ENCODE measurements around the gene PEG3. TPM values are rescaled to one million over a fixed set of nuclear protein-coding genes. Genes with fewer than 3 reads are reported as not detected.

The PEG3 gene
- total and polyA plus RNA-seq, 10 of the 15 experiments (the other 5 are each of a cell fraction or from before 2014, with no cell fraction given): 0.03 to 0.33 TPM; not detected in 8

DNA sequence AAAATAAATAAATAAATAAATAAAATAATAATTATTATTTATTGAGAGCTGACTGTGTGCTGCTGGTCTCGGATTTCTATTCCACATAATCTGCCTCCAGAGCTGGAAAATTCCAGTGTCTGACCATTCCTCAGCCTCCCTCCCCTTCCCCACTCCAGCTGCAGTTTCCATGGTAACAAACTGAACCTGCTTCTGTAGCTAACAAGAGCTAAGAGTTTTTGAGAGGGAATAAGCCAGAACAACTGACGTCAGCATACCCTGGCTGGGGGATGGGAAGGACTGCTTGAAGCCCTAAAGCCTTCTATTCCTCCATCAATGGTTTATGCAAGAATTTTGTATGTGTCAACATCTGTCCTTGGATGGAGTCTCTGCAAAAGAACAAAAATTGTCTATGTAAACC, 26.0 kb upstream of the PEG3 start:
- in situ Hi-C loops (cut with MboI): no loop called here
- POLR2A ChIA-PET: no interaction called here
- no peaks in the 10 kb centered on the region for H3K4me1 ChIP-seq (ENCODE audit: control insufficient read depth, insufficient read depth, low read length)
- no TSS peak for BruUV-seq (replicated peaks)
- H3K27ac ChIP-seq (ENCODE audit: control insufficient read depth, insufficient read depth): no peak overlapping the region
- RAD21 ChIA-PET (ENCODE audit: unreplicated experiment): no interaction called here
- WGBS (ENCODE audit: insufficient coverage, insufficient replicate concordance, low lambda C conversion rate, missing lambda C conversion rate): 0% methylated on average over 2 of the region's 2 CpGs
- H3K27me3 ChIP-seq (replicated peaks in 1 of 2; ENCODE audit: control insufficient read depth in 2 of 2, insufficient read depth in 2 of 2, low read length in 1 of 2): no peaks in the 10 kb centered on the region
- SMC1A ChIA-PET (ENCODE audit: uncharacterized antibody, unreplicated experiment): no interaction called here
- CTCF ChIA-PET: no interaction called here
- TF ChIP-seq SREBF1 (IDR thresholded peaks at IDR 0.05; ENCODE audit: low read length) (no peak), EP300 (IDR thresholded peaks at IDR 0.05; ENCODE audit: borderline replicate concordance in 1 of 2, control insufficient read depth in 1 of 2, low read depth in 2 of 2, low read length in 2 of 2) (no peak), SMARCA5 (IDR thresholded peaks at IDR 0.05) (no peak), POU2F2 (IDR thresholded peaks at IDR 0.05; ENCODE audit: borderline replicate concordance, low read depth, low read length) (no peak), MEF2A (IDR thresholded peaks at IDR 0.05; ENCODE audit: insufficient read depth, low read depth, low read length) (no peak), PAX8 (IDR thresholded peaks at IDR 0.05) (no peak), SP1 (IDR thresholded peaks at IDR 0.05; ENCODE audit: low read depth, low read length) (no peak), RCOR1 (conservative IDR thresholded peaks at IDR 0.05; ENCODE audit: low read depth, low read length) (no peak), NFIC (IDR thresholded peaks at IDR 0.05; ENCODE audit: low read depth, low read length) (no peak), MXI1 (IDR thresholded peaks at IDR 0.05; ENCODE audit: low read depth, low read length) (no peak), RFX5 (IDR thresholded peaks at IDR 0.05; ENCODE audit: low read depth, low read length) (no peak), ZNF274 (IDR thresholded peaks at IDR 0.05; ENCODE audit: insufficient read depth, insufficient read length) (no peak), NR2C2 (IDR thresholded peaks at IDR 0.05; ENCODE audit: borderline replicate concordance, control insufficient read depth, insufficient read length, low read depth) (no peak), NFYA (IDR thresholded peaks at IDR 0.05; ENCODE audit: borderline replicate concordance, low read depth, low read length) (no peak), ZNF217 (IDR thresholded peaks at IDR 0.05) (no peak), BMI1 (IDR thresholded peaks at IDR 0.05; ENCODE audit: borderline replicate concordance) (no peak), SIX5 (IDR thresholded peaks at IDR 0.05; ENCODE audit: low read depth, low read length, severe bottlenecking) (no peak)
- TF ChIP-seq, protein P1, sequence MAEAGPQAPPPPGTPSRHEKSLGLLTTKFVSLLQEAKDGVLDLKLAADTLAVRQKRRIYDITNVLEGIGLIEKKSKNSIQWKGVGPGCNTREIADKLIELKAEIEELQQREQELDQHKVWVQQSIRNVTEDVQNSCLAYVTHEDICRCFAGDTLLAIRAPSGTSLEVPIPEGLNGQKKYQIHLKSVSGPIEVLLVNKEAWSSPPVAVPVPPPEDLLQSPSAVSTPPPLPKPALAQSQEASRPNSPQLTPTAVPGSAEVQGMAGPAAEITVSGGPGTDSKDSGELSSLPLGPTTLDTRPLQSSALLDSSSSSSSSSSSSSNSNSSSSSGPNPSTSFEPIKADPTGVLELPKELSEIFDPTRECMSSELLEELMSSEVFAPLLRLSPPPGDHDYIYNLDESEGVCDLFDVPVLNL (IDR thresholded peaks at IDR 0.05; ENCODE audit: low read depth, low read length): no peak
- TF ChIP-seq, protein P2, sequence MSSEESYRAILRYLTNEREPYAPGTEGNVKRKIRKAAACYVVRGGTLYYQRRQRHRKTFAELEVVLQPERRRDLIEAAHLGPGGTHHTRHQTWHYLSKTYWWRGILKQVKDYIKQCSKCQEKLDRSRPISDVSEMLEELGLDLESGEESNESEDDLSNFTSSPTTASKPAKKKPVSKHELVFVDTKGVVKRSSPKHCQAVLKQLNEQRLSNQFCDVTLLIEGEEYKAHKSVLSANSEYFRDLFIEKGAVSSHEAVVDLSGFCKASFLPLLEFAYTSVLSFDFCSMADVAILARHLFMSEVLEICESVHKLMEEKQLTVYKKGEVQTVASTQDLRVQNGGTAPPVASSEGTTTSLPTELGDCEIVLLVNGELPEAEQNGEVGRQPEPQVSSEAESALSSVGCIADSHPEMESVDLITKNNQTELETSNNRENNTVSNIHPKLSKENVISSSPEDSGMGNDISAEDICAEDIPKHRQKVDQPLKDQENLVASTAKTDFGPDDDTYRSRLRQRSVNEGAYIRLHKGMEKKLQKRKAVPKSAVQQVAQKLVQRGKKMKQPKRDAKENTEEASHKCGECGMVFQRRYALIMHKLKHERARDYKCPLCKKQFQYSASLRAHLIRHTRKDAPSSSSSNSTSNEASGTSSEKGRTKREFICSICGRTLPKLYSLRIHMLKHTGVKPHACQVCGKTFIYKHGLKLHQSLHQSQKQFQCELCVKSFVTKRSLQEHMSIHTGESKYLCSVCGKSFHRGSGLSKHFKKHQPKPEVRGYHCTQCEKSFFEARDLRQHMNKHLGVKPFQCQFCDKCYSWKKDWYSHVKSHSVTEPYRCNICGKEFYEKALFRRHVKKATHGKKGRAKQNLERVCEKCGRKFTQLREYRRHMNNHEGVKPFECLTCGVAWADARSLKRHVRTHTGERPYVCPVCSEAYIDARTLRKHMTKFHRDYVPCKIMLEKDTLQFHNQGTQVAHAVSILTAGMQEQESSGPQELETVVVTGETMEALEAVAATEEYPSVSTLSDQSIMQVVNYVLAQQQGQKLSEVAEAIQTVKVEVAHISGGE (CRISPR knock-in tag; IDR thresholded peaks at IDR 0.05): no peak
- no peaks in the 10 kb centered on the region; the same call in 2 of the 3 replicates for H3K9me3 ChIP-seq (replicated peaks; ENCODE audit: control insufficient read depth, insufficient read depth, low read length)
- FAIRE-seq (no peak), DNase-seq (ENCODE audit: low read depth, low spot score) (no peak), ATAC-seq (no peak)
- no peaks in the 10 kb centered on the region for H3K79me2 ChIP-seq (ENCODE audit: control insufficient read depth, insufficient read depth, low read length)
- no peak overlapping the region for H2AFZ ChIP-seq (ENCODE audit: control insufficient read depth, low read depth, low read length)
- H3K4me3 ChIP-seq: no peak overlapping the region
- no peaks in the 10 kb centered on the region for H4K20me1 ChIP-seq (ENCODE audit: control insufficient read depth, insufficient read depth)
- H3K9ac ChIP-seq (ENCODE audit: control insufficient read depth, insufficient read depth, low read length): no peak overlapping the region
- H3K36me3 ChIP-seq (ENCODE audit: control insufficient read depth in 2 of 2, insufficient read depth in 2 of 2, low read length in 1 of 2): no peaks in the 10 kb centered on the region
- intact Hi-C loops (cut with micrococcal nuclease; ENCODE audit: unreplicated experiment): no loop called here
- no peak overlapping the region for H3K4me2 ChIP-seq (ENCODE audit: control insufficient read depth, insufficient read depth)
